ENCODE results near the gene MINDY4. TPM values are rescaled to one million over a fixed set of nuclear protein-coding genes. Genes with fewer than 3 reads are reported as not detected.

Gene MINDY4
- total and polyA plus RNA-seq, 2 of the 8 experiments (the other 6 are each of a cell fraction or from before 2014, with no cell fraction given): 1.3 to 3.6 TPM

DNA sequence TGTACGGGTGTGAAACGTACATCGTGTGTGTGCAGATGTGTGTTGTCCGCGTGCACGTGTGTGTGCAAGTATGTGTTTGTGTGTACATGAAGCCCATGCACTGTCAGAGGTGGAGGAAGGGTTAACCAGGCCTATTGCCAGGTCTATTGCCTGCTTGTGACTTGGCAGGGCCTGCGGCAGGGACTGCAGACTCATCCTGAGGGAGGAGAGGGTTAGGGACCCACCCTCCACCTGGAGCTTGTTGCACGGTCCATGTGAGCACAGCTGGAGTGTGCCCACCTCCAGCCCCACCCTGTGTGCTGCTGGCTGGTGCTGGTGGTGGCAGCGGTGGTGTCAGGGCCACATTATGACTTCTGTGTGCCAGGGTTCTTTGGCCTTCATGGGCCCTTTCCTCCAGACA, 133.3 kb downstream of the MINDY4 start:
- TF ChIP-seq TAF1 (IDR thresholded peaks at IDR 0.05; ENCODE audit: low read depth, low read length): no peak
- TF ChIP-seq HDAC6 (IDR thresholded peaks at IDR 0.05; ENCODE audit: low read depth, low read length): no peak
- Histone ChIP-seq H4K8ac (ENCODE audit: extremely low read depth, insufficient read depth, low read length) (no peak overlapping the region), H3K79me2 (ENCODE audit: control insufficient read depth in 1 of 2, insufficient read depth in 2 of 2, low read length in 2 of 2) (no peaks in the 10 kb centered on the region), H4K5ac (ENCODE audit: insufficient read length, low read depth, low read length) (no peak overlapping the region), H3K14ac (ENCODE audit: insufficient read length) (no peak overlapping the region), H3K27ac (ENCODE audit: low read depth, low read length) (no peak overlapping the region), H2BK5ac (ENCODE audit: low read depth, low read length) (no peak overlapping the region), H2AK5ac (ENCODE audit: low read depth, low read length) (no peak overlapping the region), H3K79me1 (ENCODE audit: low read depth, low read length) (no peaks in the 10 kb centered on the region), H2AFZ (ENCODE audit: low read length) (no peak overlapping the region), H3K4me2 (ENCODE audit: insufficient read depth in 1 of 2, low read depth in 2 of 2, low read length in 2 of 2) (no peak overlapping the region), H2BK20ac (ENCODE audit: low read length) (no peak overlapping the region), H3K56ac (replicated peaks; ENCODE audit: insufficient read length, low read depth, low read length) (no peak overlapping the region), H3K4me3 (ENCODE audit: extremely low read depth in 1 of 4, insufficient read depth in 2 of 4, low read depth in 3 of 4, low read length in 4 of 4) (no peak overlapping the region), H2BK15ac (ENCODE audit: low read length) (no peak overlapping the region), H3K36me3 (ENCODE audit: control insufficient read depth in 2 of 4, insufficient read depth in 4 of 4, low read length in 3 of 4) (no peaks in the 10 kb centered on the region), H4K20me1 (replicated peaks in 1 of 2; ENCODE audit: control insufficient read depth in 1 of 2, insufficient read depth in 2 of 2, low read length in 2 of 2) (peaks cover 0 to 3% of the 10 kb centered on the region in 2 experiments), H3K23me2 (ENCODE audit: low read depth, low read length) (no peaks in the 10 kb centered on the region), H3K18ac (ENCODE audit: extremely low read depth, low read length) (no peak overlapping the region), H3K27me3 (replicated peaks in 1 of 4; ENCODE audit: control insufficient read depth in 3 of 4, extremely low read depth in 1 of 4, insufficient read depth in 3 of 4, low read length in 3 of 4) (peaks cover 0 to 2% (median 0%) of the 10 kb centered on the region in 4 experiments; a peak in 1 of 7 replicates), H3K9ac (replicated peaks in 1 of 4; ENCODE audit: extremely low read depth in 1 of 4, low read depth in 3 of 4, low read length in 3 of 4) (no peak overlapping the region), H2BK12ac (ENCODE audit: low read depth, low read length) (no peak overlapping the region), H3K4me1 (replicated peaks in 1 of 4; ENCODE audit: control insufficient read depth in 3 of 4, insufficient read depth in 4 of 4, low read length in 3 of 4) (no peaks in the 10 kb centered on the region), H2BK120ac (replicated peaks; ENCODE audit: low read depth, low read length) (no peak overlapping the region), H3K9me3 (ENCODE audit: insufficient read depth in 2 of 2, low read depth in 1 of 2, low read length in 1 of 2) (no peaks in the 10 kb centered on the region), H3K23ac (ENCODE audit: insufficient read length) (no peak overlapping the region), H3K4ac (replicated peaks; ENCODE audit: insufficient read length, low read depth, low read length) (no peak overlapping the region), H4K91ac (replicated peaks; ENCODE audit: insufficient read length, low read length) (no peak overlapping the region)
- DNase-seq (ENCODE audit: low read depth in 1 of 2, low spot score in 2 of 2) (no peak), FAIRE-seq (no peak)
- ChIA-PET POLR2A (ENCODE audit: partially characterized antibody) (no interaction called here), CTCF (ENCODE audit: partially characterized antibody) (interaction anchor here (0.8 to 2.0 kb wide), 3 partner anchors 101 to 173 kb away, joined by 3 to 4 read pairs (median 3); no protein-coding TSS in a partner anchor)
- 93% methylated on average over 9 of the region's 9 CpGs; no CpG with 5 or more reads in 1 of the 2 experiments for WGBS, 2 experiments (ENCODE audit: extremely low coverage in 1 of 2, insufficient coverage in 1 of 2, insufficient read length in 1 of 2, insufficient replicate concordance in 2 of 2, low coverage in 1 of 2, low lambda C conversion rate in 2 of 2, missing lambda C conversion rate in 1 of 2)

Measured in H1 (cell line).